NCI-H1417 (cell line): Measurements from ENCODE around the gene SAMD10.
"Not testable (repeated sequence)": the region's sequence is repeated elsewhere in the genome, so short reads cannot be mapped to it uniquely, and the experiment has no call there.

ENCODE experiments used
- DNase-seq, 3 experiments: peaks; one replicate each; lab custom pipeline; 2025; lab: John Stamatoyannopoulos, UW

SAMD10 gene

GRCh38 chr20:63979557-63980316, at the start of gene SAMD10:
Gene SAMD10, minus strand, starts transcription at chr20:63979642. Its CDS starts 175 bp downstream, at chr20:63979467.
- DNase-seq = peak; percentile 58 to 79 (median 73)

DNA sequence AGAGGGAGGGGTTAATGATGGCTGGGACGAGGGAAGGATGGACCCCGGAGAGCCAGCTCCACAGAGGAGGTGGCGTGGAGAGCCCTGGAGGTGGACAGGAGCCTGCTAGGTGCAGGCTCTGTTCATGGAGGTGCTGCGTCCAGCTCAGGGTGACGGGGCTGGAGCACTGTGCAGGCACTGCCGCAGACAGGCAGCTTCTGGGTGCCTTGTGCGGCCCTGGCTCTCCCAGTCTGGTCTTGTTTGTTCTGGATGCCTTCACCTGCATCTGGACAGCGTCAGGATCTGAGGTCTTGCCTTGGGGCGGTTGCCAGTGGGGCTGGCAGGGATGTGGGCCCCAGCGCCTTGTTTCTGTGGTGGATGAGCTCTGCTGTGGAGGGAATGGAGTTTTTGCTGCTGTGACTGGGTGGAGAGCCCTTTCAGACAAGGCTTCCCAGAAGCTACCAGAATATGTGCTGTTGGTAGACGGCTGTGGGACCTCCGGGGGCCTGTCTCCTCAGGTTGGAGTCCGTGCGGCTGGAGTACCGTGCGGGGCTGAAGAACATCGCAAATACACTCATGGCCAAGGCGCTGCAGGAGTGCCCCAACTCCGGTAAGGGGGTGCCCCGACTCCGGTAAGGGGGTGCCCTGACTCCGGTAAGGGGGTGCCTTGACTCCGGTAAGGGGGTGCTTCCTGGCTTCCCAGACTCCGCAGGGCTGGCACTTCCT, 48.7 kb upstream of the SAMD10 start:
- no peak for DNase-seq

GRCh38 chr20:64025826-64026412, 46.5 kb upstream of the SAMD10 start:
- DNase-seq = no peak

DNA sequence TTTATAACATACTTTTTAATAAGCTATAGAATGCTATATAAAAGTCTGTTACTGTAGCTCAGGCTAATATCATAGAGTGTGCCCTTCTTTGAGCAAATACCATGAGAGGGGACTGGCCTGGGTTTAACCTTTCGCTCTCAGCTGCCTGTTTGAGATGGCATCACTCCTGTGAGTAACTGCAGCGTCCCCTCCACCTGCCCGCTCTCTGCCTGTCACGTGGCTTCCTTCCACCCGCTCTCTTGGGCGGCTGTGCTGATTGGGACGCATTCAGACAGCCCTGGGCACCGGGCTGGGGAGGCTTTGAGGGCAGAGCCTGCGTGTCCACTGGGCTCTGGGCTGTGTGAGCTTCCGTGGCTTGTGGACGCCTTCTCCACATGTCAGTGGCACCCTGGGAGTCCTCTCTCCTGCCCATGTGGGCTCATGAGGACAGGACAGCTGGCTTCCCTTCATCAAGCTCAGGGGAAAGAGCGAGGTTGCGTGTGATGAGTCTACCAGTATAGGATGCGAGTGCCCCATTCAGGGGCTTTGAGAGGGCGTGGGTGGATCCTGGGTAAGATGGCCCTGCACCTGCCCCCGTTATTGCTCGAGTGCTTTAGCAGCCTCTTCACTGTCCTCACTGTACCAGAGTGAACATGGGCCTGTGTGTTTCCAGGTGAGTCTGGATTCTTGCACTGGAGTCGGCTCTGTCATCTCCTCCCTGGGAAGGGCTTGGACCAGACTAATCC, 45.8 kb upstream of the SAMD10 start:
- no peak for DNase-seq

- no peak for DNase-seq
These were observed 44.9 kb upstream of the SAMD10 start for GRCh38 chr20:64024141-64024990.

- no peak for DNase-seq
These were observed 44.1 kb upstream of the SAMD10 start for GRCh38 chr20:64023361-64024140.

- no peak for DNase-seq
These were observed 43.4 kb upstream of the SAMD10 start for GRCh38 chr20:64022671-64023360.

DNA sequence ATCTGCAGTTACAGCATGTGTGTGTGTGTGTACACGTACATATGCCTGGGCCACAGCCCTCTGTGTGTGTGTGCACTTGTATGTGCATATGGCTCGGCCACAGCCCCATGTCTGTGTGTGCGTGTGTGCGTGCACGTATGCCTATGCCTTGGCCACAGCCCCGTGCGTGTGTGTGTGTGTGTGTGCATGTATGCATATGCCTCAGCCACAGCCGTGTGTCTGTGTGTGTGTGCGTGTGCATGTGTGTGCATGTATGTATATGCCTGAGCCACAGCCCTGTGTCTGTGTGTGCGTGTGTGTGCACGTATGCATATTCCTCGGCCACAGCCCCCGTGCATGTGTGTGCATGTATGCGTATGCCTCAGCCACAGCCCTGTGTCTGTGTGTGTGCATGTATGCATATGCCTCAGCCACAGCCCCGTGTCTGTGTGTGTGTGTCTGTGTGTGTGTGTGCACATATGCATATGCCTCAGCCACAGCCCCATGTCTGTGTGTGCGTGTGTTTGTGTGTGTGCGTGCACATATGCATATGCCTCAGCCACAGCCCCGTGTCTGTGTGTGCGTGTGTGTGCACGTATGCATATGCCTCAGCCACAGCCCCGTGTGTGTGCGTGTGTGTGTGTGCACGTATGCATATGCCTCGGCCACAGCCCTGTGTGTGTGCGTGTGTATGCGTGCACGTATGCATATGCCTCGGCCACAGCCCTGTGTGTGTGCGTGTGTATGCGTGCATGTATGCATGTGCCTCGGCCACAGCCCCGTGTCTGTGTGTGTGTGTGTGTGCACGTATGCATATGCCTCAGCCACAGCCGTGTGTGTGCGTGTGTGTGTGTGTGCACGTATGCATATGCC, 41.9 kb upstream of the SAMD10 start:
- no peak for DNase-seq

DNA sequence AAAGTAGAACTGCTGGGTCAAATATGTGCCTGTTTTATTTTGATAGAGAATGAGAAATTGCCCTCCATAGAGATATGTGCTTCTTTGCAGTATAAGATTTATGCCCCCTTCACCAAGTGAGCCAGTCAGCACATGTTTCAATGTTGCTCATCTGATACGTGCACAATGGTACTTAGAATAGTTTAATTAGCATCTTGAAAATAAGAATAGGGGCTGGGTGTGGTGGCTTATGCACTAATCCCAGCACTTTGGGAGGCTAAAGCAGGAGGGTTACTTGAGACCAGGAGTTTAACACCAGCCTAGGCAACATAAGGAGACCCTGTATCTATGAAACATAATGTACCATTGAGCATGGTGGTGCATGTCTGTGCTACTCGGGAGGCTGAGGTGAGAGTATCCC, 36.2 kb upstream of the SAMD10 start:
- DNase-seq = no peak

DNA sequence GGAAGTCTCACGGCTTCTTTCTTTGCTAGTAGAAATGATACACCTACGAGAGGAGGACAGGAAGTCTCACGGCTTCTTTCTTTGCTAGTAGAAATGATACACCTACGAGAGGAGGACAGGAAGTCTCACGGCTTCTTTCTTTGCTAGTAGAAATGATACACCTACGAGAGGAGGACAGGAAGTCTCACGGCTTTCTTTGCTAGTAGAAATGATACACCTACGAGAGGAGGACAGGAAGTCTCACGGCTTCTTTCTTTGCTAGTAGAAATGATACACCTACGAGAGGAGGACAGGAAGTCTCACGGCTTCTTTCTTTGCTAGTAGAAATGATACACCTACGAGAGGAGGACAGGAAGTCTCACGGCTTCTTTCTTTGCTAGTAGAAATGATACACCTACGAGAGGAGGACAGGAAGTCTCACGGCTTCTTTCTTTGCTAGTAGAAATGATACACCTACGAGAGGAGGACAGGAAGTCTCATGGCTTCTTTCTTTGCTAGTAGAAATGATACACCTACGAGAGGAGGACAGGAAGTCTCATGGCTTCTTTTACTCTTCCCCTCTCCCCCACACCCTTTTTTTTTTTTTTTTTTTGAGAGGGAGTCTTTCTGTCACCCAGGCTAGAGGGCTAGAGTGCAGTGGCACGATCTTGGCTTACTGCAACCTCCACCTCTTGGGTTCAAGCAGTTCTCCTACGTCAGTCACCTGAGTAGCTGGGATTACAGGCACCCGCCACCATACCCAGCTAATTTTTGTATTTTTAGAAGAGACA, 33.1 kb upstream of the SAMD10 start:
- DNase-seq = not testable (repeated sequence)

DNA sequence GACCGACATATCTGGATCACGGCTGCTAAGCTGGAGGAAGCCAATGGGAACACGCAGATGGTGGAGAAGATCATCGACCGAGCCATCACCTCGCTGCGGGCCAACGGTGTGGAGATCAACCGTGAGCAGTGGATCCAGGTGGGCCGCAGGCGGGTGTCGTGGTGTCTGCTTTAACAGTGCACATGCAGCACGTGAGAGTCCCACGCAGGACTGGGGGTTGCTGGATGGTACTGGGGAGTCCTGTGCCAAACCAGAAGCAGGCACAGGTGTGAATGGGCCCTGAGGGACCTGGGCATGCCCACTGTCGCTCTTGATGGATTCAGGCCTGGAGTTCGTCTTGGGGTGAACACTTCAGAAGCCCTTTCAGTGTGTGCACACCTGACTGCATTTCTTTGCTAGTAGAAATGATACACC, 31.9 kb upstream of the SAMD10 start:
- DNase-seq = no peak

DNA sequence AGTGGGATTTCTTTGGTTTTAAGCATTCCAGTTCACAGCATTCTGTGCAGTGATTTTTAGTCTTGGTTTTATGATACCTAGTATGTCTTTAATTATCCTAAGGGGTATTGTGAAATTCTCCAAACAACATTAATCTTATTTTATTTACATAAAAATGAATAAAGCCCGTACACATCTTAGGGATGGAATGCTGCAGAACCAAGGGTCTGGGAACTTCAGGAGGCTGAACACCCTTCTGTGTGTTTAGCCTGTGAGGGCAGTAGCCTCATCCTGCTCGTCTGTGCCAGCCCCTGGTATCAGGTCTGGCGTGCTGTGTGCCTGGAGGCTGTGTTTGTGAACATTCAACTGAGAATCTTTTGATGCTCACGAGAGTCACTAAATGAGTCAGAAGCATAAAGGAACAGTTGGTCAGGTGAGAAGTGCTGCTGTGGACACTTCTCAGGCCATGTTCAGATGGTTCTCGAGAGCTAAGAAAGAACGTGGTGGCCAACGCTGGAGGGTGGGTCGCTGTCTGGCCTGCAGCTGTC, 31.3 kb upstream of the SAMD10 start:
- DNase-seq = no peak

- no peak for DNase-seq
These were observed 30.5 kb upstream of the SAMD10 start for GRCh38 chr20:64009811-64010387.

DNA sequence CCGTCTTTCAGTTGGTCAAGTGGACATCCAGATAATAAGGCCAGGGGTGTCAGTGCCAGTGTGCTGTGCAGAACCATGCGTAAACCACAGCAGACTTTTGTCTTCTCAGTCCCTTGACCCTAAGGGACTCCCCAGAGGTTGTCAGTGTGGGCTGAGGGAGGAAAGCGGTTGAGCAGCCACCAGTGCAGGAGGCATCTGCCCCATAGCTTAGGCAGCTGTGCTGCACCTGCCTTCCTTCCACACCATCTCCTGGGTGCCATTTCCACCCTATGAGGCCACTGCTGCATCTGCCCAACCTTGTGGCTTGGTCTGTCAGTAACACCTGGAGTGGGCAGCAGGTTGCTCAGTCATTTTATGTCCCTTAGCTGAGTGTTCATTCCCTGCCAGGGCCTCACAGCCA, 27.5 kb upstream of the SAMD10 start:
- DNase-seq = peak; percentile 21 to 73 (median 57)

GRCh38 chr20:64006490-64006889, 27.0 kb upstream of the SAMD10 start:
- no peak for DNase-seq

DNA sequence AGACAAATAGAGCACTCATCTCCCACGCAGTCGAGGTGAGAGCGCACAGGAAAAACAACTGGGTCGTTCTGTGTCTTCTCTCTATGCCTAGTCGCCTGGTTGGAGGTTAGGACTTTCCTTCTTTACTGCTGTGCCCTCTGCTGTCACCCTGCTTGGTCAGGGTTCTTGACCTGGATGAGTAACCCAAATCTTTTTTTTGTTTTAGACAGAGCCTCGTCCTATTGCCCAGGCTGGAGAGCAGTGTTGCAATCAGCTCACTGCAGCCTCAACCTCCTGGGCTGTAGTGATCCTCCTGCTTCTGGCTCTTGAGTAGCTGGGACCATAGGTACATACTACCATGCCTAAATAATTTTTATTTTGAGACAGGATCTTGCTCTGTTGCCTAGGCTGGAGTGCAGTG, 26.0 kb upstream of the SAMD10 start:
- no peak for DNase-seq

DNA sequence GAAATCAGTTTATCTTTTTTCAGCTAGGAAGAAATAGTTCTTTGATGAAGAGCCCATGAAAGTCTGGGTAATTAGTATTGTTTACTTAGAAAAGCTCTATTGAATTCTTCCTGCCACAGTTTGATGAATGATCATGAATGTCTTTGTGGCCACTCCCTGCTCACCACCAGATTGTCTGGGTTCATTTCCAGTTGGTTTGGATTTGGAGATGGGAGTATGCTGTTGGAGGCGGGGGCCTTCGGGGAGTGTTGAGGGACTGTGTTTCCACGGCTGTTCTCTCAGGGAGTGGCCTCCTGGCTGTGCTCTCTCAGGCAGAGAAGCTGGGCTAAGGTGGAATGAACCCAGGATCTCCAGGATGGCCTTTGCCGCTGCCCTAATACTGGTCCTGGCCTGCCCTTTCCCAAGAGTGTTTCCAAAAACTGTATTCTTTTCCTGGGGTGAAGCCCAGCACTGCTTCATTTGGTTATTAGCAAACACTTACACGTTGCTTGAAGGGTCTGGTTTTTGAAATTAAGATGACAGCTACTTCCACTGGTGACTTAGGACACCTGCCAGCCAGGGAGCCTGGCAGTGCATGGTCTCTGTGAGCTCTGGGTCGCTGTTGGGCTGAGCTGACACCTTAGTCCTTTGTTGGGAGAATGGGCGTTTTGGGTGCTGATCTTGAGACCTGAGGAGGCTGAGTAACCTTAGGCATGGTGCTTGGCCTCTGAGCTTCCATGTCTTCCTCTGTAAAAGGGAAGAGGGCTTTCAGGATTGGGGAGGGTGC, 24.7 kb upstream of the SAMD10 start:
- DNase-seq = peak; percentile 45 to 92 (median 72)
